ENCODE results near the gene ABL1. TPM values are rescaled to one million over a fixed set of nuclear protein-coding genes. Genes with fewer than 3 reads are reported as not detected.

The ABL1 gene
- total and polyA plus RNA-seq, 2 of the 13 experiments (the other 11 are each of a cell fraction or from before 2014, with no cell fraction given): 10.8 to 20.4 TPM

- 29% methylated on average over 20 of the region's 31 CpGs for WGBS (ENCODE audit: low lambda C conversion rate)
- Histone ChIP-seq H3K27ac (ENCODE audit: extremely low read length, insufficient read depth, low read length) (no peak overlapping the region), H4K20me1 (ENCODE audit: insufficient read depth, low read length) (no peaks in the 10 kb centered on the region), H3K27me3 (ENCODE audit: control insufficient read depth in 1 of 2, insufficient read depth in 2 of 2, low read length in 2 of 2) (peaks cover 42 to 99% of the 10 kb centered on the region in 2 experiments), H2AFZ (ENCODE audit: low read length) (no peak overlapping the region), H3K9ac (ENCODE audit: insufficient read depth, low read depth, low read length) (no peak overlapping the region), H3K4me2 (ENCODE audit: low read depth, low read length) (no peak overlapping the region), H3K36me3 (replicated peaks in 1 of 2; ENCODE audit: control insufficient read depth in 1 of 2, insufficient read depth in 2 of 2, low read length in 2 of 2) (no peaks in the 10 kb centered on the region), H3K79me2 (ENCODE audit: insufficient read depth, low read length) (no peaks in the 10 kb centered on the region), H3K4me1 (ENCODE audit: insufficient read depth, low read length) (peaks cover 16% of the 10 kb centered on the region; the same call in 1 of the 2 replicates), H3K9me3 (ENCODE audit: low read length) (no peaks in the 10 kb centered on the region), H3K4me3 (replicated peaks in 1 of 3; ENCODE audit: insufficient read depth in 1 of 3, low read depth in 2 of 3, low read length in 3 of 3) (no peak overlapping the region)
- in situ Hi-C loops (cut with HindIII; ENCODE audit: extremely low pct_ligation_motif_present, low pct_unique_long_range_greater_than_20kb): no loop called here
- ATAC-seq: no peak
- ChIA-PET POLR2A (no interaction called here), CTCF (ENCODE audit: low intra/inter-chr PET ratio, low total read pairs) (no interaction called here)
- FAIRE-seq: no peak
- peak; percentile 74; the same call in 1 of the 2 replicates for TF ChIP-seq ZNF768 (CRISPR knock-in tag; IDR thresholded peaks at IDR 0.05)
- no peak for TF ChIP-seq STAG1 (CRISPR knock-in tag; IDR thresholded peaks at IDR 0.05)
- no peak for DNase-seq (ENCODE audit: low spot score)
- no TSS peak for BruUV-seq (replicated peaks)
- intact Hi-C loops (cut with micrococcal nuclease; ENCODE audit: unreplicated experiment): loop anchor here (1.0 kb wide), 1 partner anchor 49 kb away; no protein-coding TSS in a partner anchor
Observed at GRCh38 chr9:130921989-130922892, 87.2 kb downstream of the ABL1 start.

DNA sequence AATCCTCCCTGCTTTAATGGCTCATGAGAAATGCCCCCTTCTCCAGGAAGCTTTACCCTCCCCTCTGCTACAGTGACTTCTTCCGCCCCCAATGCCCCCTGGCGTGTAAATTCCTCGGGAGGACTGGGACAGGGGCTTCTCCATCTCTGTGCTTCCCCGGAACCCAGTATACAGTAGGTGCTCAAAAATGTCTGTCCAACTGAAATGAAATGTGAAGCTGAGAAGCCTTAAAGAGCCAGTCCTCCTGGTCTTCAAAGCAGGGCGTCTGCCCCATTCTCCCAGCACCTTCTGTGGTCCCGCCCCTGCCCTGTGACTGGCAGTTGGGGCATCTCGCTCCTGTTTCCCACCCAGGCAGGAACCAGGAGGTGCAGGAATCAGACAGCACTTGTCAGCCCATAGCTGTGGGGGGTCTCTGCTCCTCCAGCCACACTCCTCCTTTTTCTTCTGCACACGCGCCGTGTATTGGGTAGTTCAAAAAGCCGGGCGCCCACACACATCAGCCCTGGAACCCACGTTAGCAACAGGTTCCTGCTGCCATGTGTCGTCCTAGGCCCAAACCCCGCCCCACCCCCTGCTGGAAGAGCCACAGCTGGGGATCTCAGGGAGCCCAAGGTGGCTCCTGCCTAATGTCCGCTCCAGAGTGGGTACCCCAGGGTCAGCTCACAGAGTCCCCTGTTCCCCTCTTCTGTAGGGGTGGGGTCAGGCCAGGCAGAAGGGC lies 88.0 kb downstream of the ABL1 start:
- no peak for ATAC-seq

More for the DNA sequence above, 88.0 kb downstream of the ABL1 start:
- Histone ChIP-seq H3K9ac (ENCODE audit: insufficient read depth, low read depth, low read length) (no peak overlapping the region), H3K79me2 (ENCODE audit: insufficient read depth, low read length) (no peaks in the 10 kb centered on the region), H3K4me2 (ENCODE audit: low read depth, low read length) (no peak overlapping the region), H3K4me1 (ENCODE audit: insufficient read depth, low read length) (peaks cover 24% of the 10 kb centered on the region), H3K36me3 (replicated peaks in 1 of 2; ENCODE audit: control insufficient read depth in 1 of 2, insufficient read depth in 2 of 2, low read length in 2 of 2) (no peaks in the 10 kb centered on the region), H3K27ac (ENCODE audit: extremely low read length, insufficient read depth, low read length) (no peak overlapping the region), H3K9me3 (ENCODE audit: low read length) (no peaks in the 10 kb centered on the region), H3K27me3 (ENCODE audit: control insufficient read depth in 1 of 2, insufficient read depth in 2 of 2, low read length in 2 of 2) (peaks cover 38 to 98% of the 10 kb centered on the region in 2 experiments), H4K20me1 (ENCODE audit: insufficient read depth, low read length) (no peaks in the 10 kb centered on the region), H3K4me3 (replicated peaks in 1 of 3; ENCODE audit: insufficient read depth in 1 of 3, low read depth in 2 of 3, low read length in 3 of 3) (no peak overlapping the region), H2AFZ (ENCODE audit: low read length) (no peak overlapping the region)
- no peak for TF ChIP-seq PHF21A (CRISPR knock-in tag; IDR thresholded peaks at IDR 0.05)
- TF ChIP-seq ZNF737 (CRISPR knock-in tag; IDR thresholded peaks at IDR 0.05; ENCODE audit: borderline replicate concordance): no peak
- no peak for TF ChIP-seq ZZZ3 (CRISPR knock-in tag; IDR thresholded peaks at IDR 0.05; ENCODE audit: borderline replicate concordance)
- TF ChIP-seq, protein P1, sequence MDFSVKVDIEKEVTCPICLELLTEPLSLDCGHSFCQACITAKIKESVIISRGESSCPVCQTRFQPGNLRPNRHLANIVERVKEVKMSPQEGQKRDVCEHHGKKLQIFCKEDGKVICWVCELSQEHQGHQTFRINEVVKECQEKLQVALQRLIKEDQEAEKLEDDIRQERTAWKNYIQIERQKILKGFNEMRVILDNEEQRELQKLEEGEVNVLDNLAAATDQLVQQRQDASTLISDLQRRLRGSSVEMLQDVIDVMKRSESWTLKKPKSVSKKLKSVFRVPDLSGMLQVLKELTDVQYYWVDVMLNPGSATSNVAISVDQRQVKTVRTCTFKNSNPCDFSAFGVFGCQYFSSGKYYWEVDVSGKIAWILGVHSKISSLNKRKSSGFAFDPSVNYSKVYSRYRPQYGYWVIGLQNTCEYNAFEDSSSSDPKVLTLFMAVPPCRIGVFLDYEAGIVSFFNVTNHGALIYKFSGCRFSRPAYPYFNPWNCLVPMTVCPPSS (IDR thresholded peaks at IDR 0.05): no peak
- TF ChIP-seq SALL2 (CRISPR knock-in tag; IDR thresholded peaks at IDR 0.05): no peak
- TF ChIP-seq SIX4 (CRISPR knock-in tag; IDR thresholded peaks at IDR 0.05): no peak
- no peak for TF ChIP-seq ZNF570 (CRISPR knock-in tag; IDR thresholded peaks at IDR 0.05; ENCODE audit: borderline replicate concordance)
- TF ChIP-seq, protein P2, sequence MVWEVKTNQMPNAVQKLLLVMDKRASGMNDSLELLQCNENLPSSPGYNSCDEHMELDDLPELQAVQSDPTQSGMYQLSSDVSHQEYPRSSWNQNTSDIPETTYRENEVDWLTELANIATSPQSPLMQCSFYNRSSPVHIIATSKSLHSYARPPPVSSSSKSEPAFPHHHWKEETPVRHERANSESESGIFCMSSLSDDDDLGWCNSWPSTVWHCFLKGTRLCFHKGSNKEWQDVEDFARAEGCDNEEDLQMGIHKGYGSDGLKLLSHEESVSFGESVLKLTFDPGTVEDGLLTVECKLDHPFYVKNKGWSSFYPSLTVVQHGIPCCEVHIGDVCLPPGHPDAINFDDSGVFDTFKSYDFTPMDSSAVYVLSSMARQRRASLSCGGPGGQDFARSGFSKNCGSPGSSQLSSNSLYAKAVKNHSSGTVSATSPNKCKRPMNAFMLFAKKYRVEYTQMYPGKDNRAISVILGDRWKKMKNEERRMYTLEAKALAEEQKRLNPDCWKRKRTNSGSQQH (CRISPR knock-in tag; IDR thresholded peaks at IDR 0.05; ENCODE audit: low read depth): no peak
- WGBS (ENCODE audit: low lambda C conversion rate): 40% methylated on average over 11 of the region's 16 CpGs
- in situ Hi-C loops (cut with HindIII; ENCODE audit: extremely low pct_ligation_motif_present, low pct_unique_long_range_greater_than_20kb): no loop called here
- ChIA-PET POLR2A (no interaction called here), CTCF (ENCODE audit: low intra/inter-chr PET ratio, low total read pairs) (no interaction called here)
- FAIRE-seq: no peak
- intact Hi-C loops (cut with micrococcal nuclease; ENCODE audit: unreplicated experiment): loop anchor here (1.0 kb wide), 1 partner anchor 50 kb away; no protein-coding TSS in a partner anchor
- BruUV-seq (replicated peaks): no TSS peak
- DNase-seq (ENCODE audit: low spot score): no peak

All from HepG2 (cell line).